Type B pancreatic cell (in vitro differentiated cells): ENCODE data around the gene C19orf85. TPM values are rescaled to one million over a fixed set of nuclear protein-coding genes. Genes with fewer than 3 reads are reported as not detected.

ENCODE experiments used
- DNase-seq: peaks from one replicate; pipeline ENCODE4 v3.0.0; 2021; ENCODE audit warnings: mixed read lengths; ENCODE audit not compliant: unreplicated experiment; ENCODE audit errors: extremely low spot score
- H3K27ac Mint-ChIP-seq: 2 replicates; pipeline ENCODE4 v1.8.0; 2021; ENCODE audit warnings: mild to moderate bottlenecking, mixed read lengths
- H3K27me3 Mint-ChIP-seq: 2 replicates; pipeline ENCODE4 v1.8.0; 2021; ENCODE audit warnings: mixed read lengths
- H3K36me3 Mint-ChIP-seq: 2 replicates; pipeline ENCODE4 v1.8.0; 2021; ENCODE audit warnings: mixed read lengths
- H3K4me1 Mint-ChIP-seq: one replicate; pipeline ENCODE4 v1.8.0; 2021; ENCODE audit warnings: mixed read lengths; ENCODE audit not compliant: unreplicated experiment
- H3K4me3 Mint-ChIP-seq: 2 replicates; pipeline ENCODE4 v1.8.0; 2021; ENCODE audit warnings: mild to moderate bottlenecking, mixed read lengths
- H3K9me3 Mint-ChIP-seq: 2 replicates; pipeline ENCODE4 v1.8.0; 2021; ENCODE audit warnings: mixed read lengths
- CTCF ChIP-seq: fragments of 200-600 bp; sonication (generic); conservative IDR thresholded peaks from 2 replicates; pipeline ENCODE4 v1.5.0; 2021; ENCODE audit warnings: antibody characterized with exemption, mild to moderate bottlenecking
- total RNA-seq: library from RNA; stranded (reverse); gene quantifications from 2 replicates; pipeline ENCODE4 v1.2.1, GENCODE V29; 2021; ENCODE audit warnings: low replicate concordance

Gene C19orf85
- total RNA-seq, 1 donor from 2014 or later, result not detected

DNA sequence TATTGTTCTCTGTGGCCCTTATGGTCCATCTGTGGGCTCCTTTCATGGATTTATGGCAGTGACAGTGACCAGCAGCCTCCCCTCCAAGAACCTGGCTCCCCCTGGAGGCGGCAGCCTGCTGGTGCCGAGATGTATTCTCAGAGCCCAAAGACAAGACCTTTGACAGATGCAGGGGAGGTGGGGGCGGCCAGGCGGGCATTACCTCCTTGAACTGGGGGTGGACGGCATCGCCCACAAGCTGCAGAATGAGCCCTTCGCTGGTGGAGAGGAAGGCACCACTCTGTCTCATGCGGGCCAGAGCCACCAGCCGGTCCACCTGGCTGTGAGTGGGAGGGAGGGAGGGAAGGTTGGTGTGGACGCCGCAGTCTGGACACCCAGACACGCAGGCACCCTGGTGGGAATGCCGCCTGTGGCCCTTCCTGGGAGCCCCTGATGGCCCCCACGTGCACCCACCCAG is 9.7 kb downstream of the C19orf85 start:
- Mint-ChIP-seq H3K4me3 (peak overlapping the region; percentile 49), H3K4me1 (peaks cover 22% of the 10 kb centered on the region), H3K36me3 (peaks cover 8% of the 10 kb centered on the region), H3K27ac (no peak overlapping the region), H3K27me3 (peaks cover 29% of the 10 kb centered on the region), H3K9me3 (no peaks in the 10 kb centered on the region)
- no peak for DNase-seq
- peak; percentile 75 for TF ChIP-seq CTCF

DNA sequence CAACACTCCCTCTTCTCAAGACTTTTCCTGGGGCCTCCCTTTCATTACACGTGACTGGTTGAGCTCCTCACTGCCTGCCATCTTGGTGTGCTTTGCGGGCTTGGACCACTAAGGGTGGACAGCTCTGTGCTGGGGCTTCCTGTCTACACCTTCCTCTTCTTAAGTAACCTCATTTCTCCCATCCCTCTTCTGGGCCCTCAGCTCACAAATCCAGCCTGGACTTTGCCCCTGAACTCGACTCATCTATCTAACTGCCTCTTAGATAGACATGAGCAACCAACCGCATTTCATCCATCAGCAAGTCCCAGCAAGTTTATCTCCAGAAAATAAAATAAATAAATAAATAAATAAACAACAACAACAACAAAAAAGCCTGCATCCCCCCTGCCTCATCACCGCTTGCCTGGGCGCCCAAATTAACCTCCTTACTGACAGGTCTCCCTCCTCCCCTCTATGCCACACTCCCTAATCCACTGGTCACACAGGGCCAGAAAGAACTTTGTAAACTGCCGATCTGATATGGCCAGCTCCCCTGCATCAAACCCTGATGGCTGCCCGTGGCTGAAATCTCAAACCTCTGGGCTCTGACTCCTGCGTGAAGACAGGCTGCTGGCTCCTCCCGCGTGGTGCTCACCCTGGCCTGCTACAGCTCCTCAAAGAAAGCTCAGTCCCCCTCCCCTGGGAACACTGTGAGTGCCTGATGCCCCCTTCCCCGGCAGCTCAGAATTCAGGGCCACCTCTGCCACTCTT is 10.9 kb downstream of the C19orf85 start:
- peaks cover 8% of the 10 kb centered on the region for H3K36me3 Mint-ChIP-seq
- peak overlapping the region; percentile 83 for H3K4me3 Mint-ChIP-seq
- no peak for TF ChIP-seq CTCF
- H3K27ac Mint-ChIP-seq, result peak overlapping the region; percentile 74
- no peaks in the 10 kb centered on the region for H3K9me3 Mint-ChIP-seq
- peaks cover 19% of the 10 kb centered on the region for H3K4me1 Mint-ChIP-seq
- H3K27me3 Mint-ChIP-seq, result peaks cover 29% of the 10 kb centered on the region
- no peak for DNase-seq

DNA sequence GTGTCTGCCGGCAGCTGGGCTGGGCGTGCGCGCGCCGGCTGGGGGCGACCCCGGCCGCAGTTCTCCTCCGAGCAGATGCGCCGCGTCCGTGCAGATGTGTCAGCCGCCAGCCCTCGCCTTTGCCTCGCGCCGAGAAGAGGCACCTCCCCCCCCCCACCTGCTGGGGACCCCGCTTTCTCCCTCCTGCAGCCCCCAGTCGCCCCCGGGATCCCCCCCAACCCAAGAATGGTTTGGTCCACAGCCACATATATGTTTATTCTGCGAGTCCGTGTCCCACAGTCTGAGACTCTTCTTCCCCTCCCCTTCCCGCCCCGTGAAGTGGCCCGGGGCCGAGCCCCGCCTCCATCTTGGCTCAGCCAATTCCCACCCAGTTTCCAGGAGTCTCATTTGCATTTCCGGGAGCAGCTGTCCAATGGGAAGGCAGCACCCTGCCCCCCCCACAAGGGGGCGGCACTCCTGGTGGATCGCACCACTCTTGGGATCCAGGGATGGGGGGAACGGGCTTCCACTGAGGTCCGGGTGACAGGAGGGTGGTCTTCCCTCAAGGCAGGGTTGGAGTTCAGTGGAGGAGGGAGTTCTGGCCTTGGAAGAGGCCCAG is 11.7 kb downstream of the C19orf85 start:
- H3K36me3 Mint-ChIP-seq, result peaks cover 8% of the 10 kb centered on the region
- peaks cover 29% of the 10 kb centered on the region for H3K27me3 Mint-ChIP-seq
- peak overlapping the region; percentile 74 for H3K27ac Mint-ChIP-seq
- no peak for TF ChIP-seq CTCF
- H3K9me3 Mint-ChIP-seq, result no peaks in the 10 kb centered on the region
- H3K4me3 Mint-ChIP-seq, result peak overlapping the region; percentile 83
- H3K4me1 Mint-ChIP-seq, result peaks cover 14% of the 10 kb centered on the region
- peak; percentile 84 for DNase-seq

- no peak for TF ChIP-seq CTCF
- Mint-ChIP-seq H3K4me3 (peak overlapping the region; percentile 77), H3K4me1 (peaks cover 12% of the 10 kb centered on the region), H3K27me3 (peaks cover 29% of the 10 kb centered on the region), H3K36me3 (peaks cover 8% of the 10 kb centered on the region), H3K9me3 (no peaks in the 10 kb centered on the region), H3K27ac (no peak overlapping the region)
- DNase-seq, result no peak
Measured at GRCh38 chr19:55451965-55452748, 12.4 kb downstream of the C19orf85 start.

- no peak for DNase-seq
- H3K27ac Mint-ChIP-seq, result no peak overlapping the region
- no peaks in the 10 kb centered on the region for H3K9me3 Mint-ChIP-seq
- peaks cover 29% of the 10 kb centered on the region for H3K27me3 Mint-ChIP-seq
- H3K4me1 Mint-ChIP-seq, result peaks cover 12% of the 10 kb centered on the region
- peak overlapping the region; percentile 77 for H3K4me3 Mint-ChIP-seq
- TF ChIP-seq CTCF, result no peak
- H3K36me3 Mint-ChIP-seq, result peaks cover 8% of the 10 kb centered on the region
Measured at GRCh38 chr19:55451163-55451964, 13.2 kb downstream of the C19orf85 start.
